ENCODE results near the gene SIL1.

Gene SIL1

DNA sequence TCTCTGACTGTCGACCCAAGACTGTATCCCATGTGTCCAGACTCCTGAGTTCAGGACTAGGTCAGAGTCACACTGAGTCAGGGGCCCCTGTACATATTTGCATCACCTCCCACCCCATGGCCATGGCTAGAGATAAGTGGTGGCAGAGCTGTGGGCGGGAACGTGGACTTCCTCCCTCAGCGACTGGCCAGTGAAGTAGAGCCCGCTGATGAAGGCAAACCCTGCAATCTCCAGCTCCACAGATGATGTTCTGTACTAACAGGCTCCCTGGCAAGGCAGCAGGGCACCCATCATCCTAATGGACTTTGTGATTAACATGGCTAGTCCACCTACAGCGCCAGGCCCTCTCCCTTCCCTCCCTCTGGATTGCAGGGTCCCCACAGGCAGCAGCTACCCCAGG lies 212.5 kb downstream of the SIL1 start:
- in situ Hi-C loops (cut with MboI; ENCODE audit: low sequenced_read_pairs), result no loop called here

DNA sequence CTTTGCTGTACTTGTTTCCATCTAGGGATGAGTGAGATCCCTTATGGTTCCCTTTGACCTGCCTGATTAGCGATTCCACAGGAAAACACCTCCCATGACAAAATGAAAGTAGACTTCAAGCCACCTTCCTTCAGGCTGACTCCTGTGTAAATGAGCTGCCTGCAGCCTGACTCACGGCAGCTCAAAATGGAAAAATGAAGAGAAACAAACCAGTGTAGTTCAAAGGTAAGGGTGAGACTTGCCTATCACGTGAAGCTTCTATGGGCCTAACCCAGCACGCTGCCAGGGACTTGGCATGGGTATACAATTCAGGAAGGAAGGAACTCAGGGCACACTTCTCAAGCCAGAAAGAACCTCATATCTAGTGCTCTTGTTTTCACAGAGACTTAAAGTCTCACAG lies 212.9 kb downstream of the SIL1 start:
- in situ Hi-C loops (cut with MboI; ENCODE audit: low sequenced_read_pairs), result no loop called here

DNA sequence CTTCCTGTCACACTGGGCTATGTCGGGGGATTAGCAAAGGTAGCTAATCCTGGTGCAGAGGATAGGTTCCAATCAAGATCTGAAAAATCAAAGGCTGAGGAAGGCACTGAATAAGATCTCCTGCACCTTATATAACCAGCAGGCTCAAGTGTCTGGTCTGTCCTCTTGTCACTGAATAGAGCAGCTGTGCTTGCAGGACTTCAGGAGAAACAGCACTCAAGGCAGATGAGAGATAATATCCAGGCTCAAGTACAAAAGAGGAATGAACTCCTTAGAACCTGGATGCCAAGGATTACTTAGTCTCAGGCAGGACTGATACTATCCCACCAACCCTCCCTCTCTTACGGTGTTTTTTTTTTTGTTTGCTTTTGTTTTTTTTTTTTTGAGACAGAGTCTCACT lies 214.2 kb downstream of the SIL1 start:
- in situ Hi-C loops (cut with MboI; ENCODE audit: low sequenced_read_pairs), result no loop called here

DNA sequence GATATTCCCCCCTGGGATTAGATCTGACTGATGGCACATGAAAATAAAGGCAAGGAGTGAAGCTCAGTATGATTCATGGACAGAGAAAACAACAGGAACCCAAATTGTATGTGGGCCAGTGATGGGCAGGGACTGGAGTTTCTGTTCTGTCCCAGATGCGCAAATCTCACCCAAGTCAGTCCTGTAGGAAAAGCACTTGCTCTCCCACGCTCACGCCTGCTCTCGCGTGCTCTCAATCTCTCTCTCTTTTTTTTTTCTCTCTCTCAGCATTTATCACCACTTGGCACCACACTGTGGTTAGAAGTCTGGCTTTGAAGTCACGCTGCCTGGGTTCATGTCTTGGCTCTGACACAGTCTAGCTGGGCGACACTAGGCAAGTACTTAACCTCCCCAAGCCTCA lies 216.6 kb downstream of the SIL1 start:
- in situ Hi-C loops (cut with MboI; ENCODE audit: low sequenced_read_pairs), result no loop called here

DNA sequence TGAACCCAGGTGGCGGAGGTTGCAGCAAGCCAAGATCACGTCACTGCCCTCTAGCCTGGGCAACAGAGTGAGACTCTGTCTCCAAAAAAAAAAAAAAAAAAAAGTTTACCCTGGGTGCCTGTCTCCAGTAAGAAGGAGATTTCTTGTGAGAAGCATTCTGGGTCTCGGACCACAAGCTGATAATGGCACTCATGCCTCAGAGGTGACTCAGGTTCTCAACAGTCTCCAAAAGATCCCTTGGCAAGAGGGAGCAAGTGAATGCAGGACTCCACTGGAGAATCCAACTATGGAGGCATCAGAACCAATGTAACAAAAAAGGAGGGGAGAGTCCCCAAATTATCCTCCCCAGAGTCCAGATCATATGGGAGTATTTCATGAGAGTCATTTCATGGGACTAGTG lies 217.0 kb downstream of the SIL1 start:
- in situ Hi-C loops (cut with MboI; ENCODE audit: low sequenced_read_pairs), result no loop called here

DNA sequence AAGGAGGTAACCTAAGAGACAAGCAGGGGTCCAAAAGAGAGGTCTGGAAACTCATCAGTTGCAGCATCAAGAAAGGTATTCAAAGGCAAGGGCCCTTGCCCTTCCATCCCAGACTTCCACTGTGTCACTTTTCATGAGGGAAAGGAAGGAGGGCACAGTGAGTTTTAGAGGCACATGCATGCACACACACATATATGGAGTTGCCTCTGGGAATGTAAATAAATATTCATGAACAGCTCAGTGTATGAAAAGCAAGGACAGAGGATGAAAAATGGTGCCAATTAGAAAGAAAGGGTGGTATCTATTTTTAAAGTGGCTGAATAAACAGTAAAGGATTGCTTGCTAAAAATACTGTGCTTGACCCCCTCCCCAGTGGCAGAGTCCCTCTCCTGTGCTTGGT lies 217.7 kb downstream of the SIL1 start:
- in situ Hi-C loops (cut with MboI; ENCODE audit: low sequenced_read_pairs), result no loop called here

DNA sequence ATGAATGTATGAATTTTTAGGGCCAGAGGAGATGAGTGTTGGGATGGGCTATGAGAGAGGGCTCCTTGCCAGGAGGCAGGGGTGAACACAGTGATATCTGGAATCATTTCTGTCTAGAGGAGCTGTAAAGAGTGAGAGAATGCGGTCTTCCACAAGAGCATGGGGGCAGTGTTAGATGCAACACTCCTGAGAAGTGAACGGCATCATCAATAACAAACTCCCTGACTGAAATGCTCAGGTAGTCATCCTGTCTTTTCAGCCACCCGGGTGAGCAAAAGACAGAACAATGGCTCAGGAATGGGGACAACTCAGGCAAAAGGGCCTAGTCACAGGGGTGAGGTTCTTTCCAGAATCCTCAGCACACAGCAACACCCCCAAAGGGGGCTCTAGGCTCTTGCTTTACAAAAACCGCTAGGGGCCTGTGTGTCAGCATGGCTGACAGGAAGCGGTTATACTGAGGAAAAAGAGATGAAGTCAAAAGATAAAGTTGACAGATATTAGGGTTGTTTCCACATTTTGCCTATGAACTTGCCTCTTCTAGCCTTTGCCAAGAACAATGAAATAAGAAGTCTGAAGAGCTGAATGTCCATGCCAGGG lies 218.4 kb downstream of the SIL1 start:
- in situ Hi-C loops (cut with MboI; ENCODE audit: low sequenced_read_pairs), result no loop called here

DNA sequence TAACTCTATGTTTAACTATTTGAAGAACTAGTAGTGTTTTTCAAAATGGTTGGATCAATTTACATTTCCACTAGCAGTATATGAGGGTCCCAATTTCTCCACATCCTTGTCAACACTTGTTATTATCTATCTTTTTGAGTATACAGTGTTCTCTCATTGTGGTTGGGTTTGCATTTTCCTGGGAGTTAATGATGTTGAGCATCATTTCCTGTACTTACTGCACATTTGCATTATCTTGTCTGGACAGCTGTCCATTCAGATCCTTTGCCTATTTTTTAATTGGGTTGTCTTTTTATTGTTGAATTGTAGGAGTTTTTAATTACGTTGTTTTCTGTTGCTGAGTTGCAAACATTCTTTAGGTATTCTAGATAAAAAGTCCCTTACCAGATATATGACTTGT lies 219.6 kb downstream of the SIL1 start:
- in situ Hi-C loops (cut with MboI; ENCODE audit: low sequenced_read_pairs), result no loop called here

DNA sequence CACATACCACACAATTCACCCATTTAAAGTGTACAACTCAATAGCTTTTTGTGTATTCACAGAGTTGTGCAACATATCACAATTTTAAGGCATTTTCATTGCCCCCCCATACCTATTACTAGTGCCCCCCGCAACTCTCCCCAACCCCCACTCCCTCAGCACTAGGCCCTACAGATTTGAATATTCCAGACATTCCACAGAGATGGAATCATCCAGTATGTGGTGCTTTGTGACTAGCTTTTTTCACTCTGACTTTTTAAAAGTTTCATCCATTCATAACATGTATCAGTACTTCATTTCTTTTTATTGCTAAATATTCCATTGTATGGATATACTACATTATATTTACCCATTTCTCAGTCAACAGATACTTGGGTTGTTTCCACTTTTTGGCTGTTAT lies 220.1 kb downstream of the SIL1 start:
- in situ Hi-C loops (cut with MboI; ENCODE audit: low sequenced_read_pairs), result no loop called here

DNA sequence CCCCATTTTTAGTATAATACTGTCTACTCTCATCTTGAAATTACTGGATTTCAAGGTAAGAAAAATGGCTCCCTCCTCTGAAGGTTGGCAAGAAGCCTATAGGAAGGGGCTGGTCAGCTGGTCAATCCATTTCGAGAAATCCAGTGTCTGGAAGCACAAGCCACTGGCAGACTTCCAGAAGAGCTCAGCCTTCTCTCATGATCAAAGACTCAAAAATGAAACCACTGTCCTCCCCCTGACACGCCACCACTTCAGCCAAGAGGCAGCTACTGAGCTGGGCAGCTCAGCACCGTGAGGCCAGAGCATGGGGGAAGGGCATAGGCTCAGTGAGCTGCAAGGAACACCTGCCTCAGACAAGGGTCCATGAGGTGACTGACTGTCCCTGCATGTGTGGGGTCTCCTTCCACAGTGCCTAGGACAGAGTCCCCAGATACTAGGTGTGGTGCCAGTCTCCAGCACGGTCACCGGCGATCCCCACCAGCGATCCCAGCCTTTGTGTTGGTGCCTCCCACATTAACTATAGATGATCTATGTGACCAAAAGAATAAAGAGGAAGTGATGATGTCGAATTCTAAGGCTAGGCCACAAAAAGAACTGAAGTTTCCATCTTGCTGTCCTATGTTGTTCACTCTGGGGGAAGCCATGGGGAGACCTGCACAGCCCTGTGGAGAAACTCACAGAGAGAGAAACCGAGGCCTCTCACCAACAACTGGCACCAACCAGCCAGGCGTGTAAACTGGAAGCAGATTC lies 222.9 kb downstream of the SIL1 start:
- in situ Hi-C loops (cut with MboI; ENCODE audit: low sequenced_read_pairs), result no loop called here

DNA sequence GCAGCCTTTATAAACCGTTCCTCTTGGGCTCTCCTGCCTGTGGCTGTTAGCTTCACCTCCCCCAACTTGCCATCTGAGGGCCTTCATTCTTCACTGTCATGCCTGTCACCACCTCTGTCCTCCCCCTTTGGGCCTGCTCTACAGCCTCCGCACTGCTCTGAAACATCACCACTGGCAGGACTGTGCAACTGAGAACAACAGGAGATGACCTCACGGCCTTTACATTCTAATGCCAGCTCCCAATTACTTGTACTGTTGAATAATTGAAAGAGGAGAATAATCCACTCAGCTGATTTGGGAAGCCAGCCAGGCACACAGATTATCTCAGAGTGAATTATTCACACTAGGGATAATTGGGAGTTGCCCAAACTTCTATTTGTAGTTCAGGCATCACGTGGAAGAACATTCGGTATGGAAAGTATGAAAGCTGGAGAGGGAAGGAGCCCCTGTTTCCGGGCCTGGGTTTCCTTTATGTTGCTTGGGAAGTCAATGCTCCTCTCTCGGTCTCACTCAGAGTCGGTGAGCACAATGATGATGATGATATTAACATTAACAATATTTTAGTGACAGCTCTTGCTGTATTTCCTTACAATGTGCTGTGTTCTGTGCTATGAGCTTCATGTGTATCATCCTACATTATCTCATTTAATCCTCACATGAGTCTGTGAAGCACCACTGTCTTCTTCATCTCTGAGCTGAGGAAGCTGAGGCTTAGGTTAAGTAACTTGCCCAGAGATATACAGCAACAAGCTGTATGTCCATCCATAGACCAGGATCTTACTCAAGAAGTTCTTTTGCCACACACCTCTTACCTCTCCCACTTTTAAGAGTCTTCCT lies 223.7 kb downstream of the SIL1 start:
- in situ Hi-C loops (cut with MboI; ENCODE audit: low sequenced_read_pairs), result no loop called here

DNA sequence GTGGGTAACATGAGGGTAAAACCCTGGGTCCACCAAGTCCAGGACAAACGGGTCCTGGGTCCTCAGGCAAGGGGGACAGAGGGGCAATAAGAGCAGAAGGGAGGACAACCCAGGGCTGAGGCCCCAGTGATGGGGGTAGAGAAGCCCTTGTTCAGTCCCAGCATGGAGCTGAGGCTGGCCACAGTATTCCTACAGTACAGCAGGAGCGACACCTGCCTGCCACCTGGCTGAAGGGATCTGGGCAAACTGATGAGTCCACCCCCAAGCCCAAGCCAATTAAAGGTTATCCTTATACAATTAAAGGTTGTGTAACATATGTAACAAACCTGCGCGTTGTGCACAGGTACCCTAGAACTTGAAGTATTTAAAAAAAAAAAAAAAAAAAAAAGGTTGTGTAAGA lies 225.3 kb downstream of the SIL1 start:
- in situ Hi-C loops (cut with MboI; ENCODE audit: low sequenced_read_pairs), result no loop called here

DNA sequence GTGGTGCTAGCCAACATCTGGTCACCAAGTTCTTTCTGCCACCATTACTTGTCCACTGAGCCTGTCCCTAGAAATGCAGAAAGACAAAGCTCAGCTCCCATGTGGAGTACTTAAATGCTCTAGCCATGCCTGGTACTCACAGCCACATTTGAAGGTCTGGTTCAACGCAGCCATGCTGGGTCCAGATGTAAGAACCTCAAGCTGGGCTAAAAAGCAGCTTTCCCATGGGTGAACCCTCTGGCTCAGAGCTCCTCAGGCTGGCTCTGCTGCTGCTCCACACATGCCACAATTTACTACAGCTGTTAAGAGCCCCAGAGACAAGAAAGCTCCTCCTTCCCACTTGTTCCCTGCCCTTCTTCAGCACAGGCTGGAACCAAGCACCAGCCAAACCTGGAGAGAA lies 225.9 kb downstream of the SIL1 start:
- in situ Hi-C loops (cut with MboI; ENCODE audit: low sequenced_read_pairs), result no loop called here

DNA sequence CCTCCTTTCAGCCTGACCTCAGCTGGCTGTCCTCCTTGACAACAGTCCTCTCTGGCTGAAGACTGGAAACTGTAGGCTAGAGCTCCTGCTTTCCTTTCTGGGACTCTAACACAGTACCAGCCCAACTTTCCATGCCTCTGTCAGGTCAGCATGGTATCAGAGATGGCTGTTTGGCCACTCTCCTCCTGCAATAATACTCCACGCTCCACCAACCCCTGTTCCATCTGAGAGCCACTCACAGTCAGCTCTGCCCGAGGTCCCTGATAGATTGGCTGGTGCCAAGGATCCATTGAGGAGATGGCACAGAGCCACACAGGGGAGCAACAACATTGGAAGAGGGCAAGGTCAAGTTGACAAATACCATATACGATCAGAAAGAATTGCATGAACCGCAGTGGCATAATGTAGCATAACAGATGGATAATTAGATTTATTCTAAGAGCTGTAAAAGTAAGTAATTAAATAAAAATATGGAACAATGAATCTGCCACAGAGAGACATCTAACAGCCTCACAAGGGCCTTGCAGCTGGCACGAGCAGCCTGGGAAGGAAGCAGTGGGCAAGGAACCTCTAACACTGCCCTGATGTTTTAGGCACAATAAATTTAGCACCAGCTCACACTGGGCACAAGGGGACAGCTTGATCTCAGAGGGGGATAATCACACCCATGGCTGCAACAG lies 228.7 kb downstream of the SIL1 start:
- in situ Hi-C loops (cut with MboI; ENCODE audit: low sequenced_read_pairs), result no loop called here

DNA sequence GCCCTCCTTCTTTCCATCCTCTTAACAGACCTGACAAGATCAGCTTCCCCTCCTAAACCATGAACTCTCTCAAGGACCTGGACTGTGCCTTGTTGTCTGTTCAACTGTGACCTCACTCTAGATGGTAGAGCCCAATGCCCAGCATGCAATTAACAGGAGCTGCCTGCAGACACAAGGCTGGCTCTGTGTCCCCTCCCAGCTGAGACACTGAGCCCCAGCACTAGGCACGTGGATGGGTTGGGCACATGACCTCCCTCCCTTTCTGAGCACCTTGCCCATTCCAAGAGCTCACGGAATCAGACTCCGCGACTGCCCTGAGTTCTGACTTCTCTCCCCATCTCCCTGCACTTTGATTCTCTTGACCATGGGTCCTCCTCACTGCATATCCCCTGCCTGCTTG lies 229.6 kb downstream of the SIL1 start:
- in situ Hi-C loops (cut with MboI; ENCODE audit: low sequenced_read_pairs), result no loop called here

DNA sequence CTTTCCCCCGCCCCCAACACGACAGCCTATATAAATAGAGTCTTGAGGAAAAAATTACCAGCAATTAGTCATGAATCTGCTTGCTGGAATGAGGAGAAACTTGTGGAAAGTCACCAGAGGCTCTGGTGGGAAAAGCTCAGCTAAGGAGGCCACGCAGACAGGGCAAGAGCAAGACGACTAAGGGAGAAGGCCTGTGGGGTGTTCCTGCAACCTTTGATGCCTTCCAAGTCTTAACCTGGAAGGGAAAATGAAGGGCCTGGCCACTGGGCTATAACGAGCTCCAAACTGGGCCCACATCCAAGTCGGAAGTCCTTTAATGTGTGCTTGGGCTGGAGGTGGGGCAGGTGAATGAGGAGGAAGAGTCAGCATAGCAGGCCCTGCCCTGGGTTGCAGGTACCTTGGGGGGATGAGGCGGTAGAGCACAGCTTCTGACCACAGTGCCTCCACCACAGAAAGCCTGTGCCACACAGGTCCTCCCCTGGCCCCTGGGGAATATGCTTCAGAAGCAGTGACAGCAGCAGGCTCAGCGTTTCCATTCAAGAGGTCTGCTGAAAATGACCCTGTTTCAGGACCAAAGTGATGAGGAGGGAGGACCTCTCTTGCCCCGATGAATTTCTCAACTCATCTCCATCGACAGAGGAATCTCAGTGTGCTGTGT lies 230.2 kb downstream of the SIL1 start:
- in situ Hi-C loops (cut with MboI; ENCODE audit: low sequenced_read_pairs), result no loop called here

DNA sequence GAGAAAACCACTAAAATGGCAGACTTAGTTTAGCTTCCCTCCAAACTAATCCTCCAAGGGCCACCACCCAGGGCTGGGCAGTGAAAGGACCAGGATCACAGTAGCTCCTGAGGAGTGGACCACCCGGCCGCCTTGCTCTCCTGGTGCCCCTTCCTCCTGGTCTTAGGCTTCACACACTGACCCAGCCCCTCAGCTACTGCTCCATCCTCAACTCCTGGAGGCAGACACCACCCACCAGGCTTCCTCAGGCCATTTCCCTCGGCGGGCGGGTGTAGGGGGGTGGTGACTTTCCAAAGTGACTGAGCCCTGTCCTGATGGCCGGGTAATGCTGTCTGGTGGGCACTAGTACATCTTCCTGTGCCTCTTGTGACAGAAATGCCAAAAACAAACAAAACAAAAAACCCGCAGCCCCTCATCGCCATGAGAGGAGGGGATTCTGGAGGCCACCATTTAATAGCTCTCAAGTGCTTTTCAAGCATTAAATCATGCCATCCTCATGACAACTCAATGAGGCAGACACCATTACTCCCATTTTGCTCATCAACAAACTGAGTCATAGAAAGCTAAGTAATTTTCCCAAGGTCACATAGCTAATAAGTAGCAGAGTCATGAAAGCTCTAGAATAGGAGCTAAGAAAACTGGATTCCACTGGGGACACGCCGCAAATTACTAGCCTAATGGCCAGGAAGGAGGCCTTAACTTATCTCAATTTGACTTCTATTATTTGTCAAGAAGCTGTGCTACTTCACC lies 231.8 kb downstream of the SIL1 start:
- in situ Hi-C loops (cut with MboI; ENCODE audit: low sequenced_read_pairs), result no loop called here

DNA sequence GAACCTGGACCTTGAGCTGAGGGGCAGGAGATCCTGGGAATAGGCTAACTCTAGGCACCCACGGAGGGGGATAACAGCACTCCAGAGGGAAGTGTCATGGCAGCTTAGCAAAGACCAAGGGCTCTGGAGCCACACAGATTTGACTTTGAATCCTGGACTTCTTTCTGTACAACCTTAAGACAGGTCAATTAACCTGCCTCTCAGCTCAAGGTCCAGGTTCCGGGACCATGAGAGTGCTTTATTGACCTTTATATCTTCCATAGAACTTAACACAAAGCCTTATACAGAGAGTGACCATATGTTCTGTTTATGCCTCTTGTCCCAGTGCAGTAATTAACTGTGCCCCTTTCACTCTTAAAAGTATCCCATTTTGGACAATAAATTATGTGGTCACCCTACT lies 232.5 kb downstream of the SIL1 start:
- in situ Hi-C loops (cut with MboI; ENCODE audit: low sequenced_read_pairs), result no loop called here

DNA sequence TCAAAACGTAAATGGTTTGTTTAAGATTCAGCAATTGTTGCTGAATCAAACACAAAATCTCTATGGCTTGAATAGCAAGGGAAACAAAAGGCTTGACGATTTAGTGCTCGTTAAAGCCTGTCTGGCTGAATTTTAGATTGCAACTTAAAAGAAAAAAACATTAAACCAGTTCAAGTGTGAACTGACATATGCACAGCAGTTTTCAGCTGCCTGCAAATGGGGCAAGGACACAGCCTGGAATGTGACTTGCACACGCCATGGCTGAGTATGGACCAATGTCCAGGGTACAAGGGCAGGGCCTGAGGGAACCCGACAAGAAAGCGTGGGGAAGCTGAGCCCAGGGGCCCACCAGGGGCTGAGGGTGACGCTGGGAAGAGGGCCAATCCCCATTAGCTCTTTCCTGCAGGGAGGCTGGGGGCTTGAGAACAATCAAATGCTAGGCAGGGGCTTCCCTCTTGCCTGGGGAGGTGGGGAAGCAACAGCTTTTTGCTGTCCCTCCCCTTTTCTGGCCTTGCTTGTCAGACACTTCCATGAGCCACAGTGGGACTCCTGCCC lies 233.4 kb downstream of the SIL1 start:
- in situ Hi-C loops (cut with MboI; ENCODE audit: low sequenced_read_pairs), result no loop called here

DNA sequence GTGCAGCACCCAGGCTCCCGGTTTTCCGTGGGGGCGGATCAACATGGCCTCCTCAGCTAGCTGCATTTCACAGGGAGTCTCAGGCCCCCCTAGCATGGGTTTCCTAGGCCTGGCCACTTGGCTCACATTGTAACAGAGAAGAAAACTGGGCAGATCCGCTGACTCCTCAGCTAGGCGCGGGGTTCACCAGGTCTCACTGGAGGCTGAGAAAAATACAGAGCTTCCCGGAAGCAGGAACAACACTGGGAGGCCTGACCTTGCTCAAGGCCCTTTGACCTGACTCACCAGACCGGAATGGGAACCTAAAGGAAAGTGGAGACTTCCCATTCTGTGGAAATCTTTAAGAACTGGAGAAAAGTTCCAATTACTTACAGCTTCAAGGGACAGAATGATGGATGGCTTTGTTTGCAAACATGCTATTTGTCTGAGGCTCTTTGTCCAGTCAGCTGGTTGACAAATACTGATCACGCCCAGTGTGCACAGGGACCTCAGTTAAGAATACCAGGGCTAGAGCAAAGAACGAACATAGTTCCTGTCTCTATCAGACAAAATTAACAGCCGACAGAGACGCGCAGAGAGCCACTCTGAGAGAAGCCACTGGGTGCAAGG lies 234.3 kb downstream of the SIL1 start:
- in situ Hi-C loops (cut with MboI; ENCODE audit: low sequenced_read_pairs), result no loop called here
